Ovary (tissue), 9 donors: ENCODE measurements around the gene ALG5. TPM values are rescaled to one million over a fixed set of nuclear protein-coding genes. Genes with fewer than 3 reads are reported as not detected.

Experiments
- DNase-seq, 5 donors: peaks; one replicate each; pipeline ENCODE4 v3.0.0-alpha.2; 2019 to 2020
- H3K27ac ChIP-seq, 2 donors: fragments of 200-600 bp; one replicate each; pipeline versions ENCODE4 v1.5.1 to v1.8.0; 2019 to 2022
- H3K27me3 ChIP-seq: fragments of 200-600 bp; one replicate; pipeline ENCODE4 v1.8.0; 2022
- H3K36me3 ChIP-seq: fragments of 200-600 bp; sonication (generic); one replicate; pipeline ENCODE4 v1.5.1; 2019
- H3K4me1 ChIP-seq: one replicate; pipeline ENCODE4 v1.8.1; 2013; ENCODE audit warnings: mild to moderate bottlenecking, moderate library complexity; ENCODE audit not compliant: insufficient read depth
- H3K4me3 ChIP-seq: fragments of 200-600 bp; sonication (generic); one replicate; pipeline ENCODE4 v1.5.1; 2017
- H3K9me3 ChIP-seq, 2 donors: fragments of 200-600 bp in 1 of 2; sonication (generic) in 1 of 2; one replicate each; pipeline versions ENCODE4 v1.5.1 to v1.8.1; 2013 to 2019; ENCODE audit warnings: mild to moderate bottlenecking in 1 of 2, moderate library complexity in 1 of 2
- CTCF ChIP-seq, 3 donors: fragments of 450-650 bp in 2 of 3; fragments of 200-600 bp in 1 of 3; IDR thresholded peaks; one replicate each; pipeline versions ENCODE4 v1.5.1 to v1.8.0; 2016 to 2022; ENCODE audit warnings: antibody characterized with exemption in 3 of 3, mild to moderate bottlenecking in 1 of 3
- EP300 ChIP-seq: sonication (generic); formaldehyde crosslinking; IDR thresholded peaks from one replicate; pipeline ENCODE4 v1.6.1; 2017; ENCODE audit warnings: antibody characterized with exemption
- POLR2A ChIP-seq: fragments of 450-650 bp; IDR thresholded peaks from one replicate; pipeline ENCODE4 v1.6.1; 2017; ENCODE audit warnings: antibody characterized with exemption, mild to moderate bottlenecking, moderate library complexity
- WGBS, 3 donors: extraction: QIAGEN DNeasy Blood & Tissue Kit in 1 of 3; methylation state at CpG; one replicate each; pipeline versions ENCODE4 v1.1.5 to v1.1.7; 2013 to 2017; 5-methylcytosine and 5-hydroxymethylcytosine counted together
- intact Hi-C, 4 donors: fragments of 100-400 bp; cut with DNase I; formaldehyde crosslinking; loops; one replicate each; pipeline versions ENCODE4 v1.11.0 to v1.15.1; 2022 to 2023
- polyA plus RNA-seq, 2 donors: library from polyadenylated mRNA; stranded (reverse); fragments of 200-250 nt in 1 of 2; fragments of 350-450 nt in 1 of 2; fragmentation: Illumina TruSeq in 1 of 2; extraction: RNeasy Lipid Tissue Mini Kit (QIAGEN cat#74804) in 1 of 2; gene quantifications; one replicate each; pipeline ENCODE4 v1.2.3, GENCODE V29; 2013 to 2014
- total RNA-seq, 7 donors: library from RNA; depleted of rRNA in 2 of 7; stranded (reverse); fragments of >200 nt in 2 of 7; fragmentation: NEBNext Ultra II Directional in 3 of 7; extraction: Animal tissue kit (Norgen Biotek cat#: 25700) in 3 of 7; gene quantifications; one replicate each; pipeline versions ENCODE4 v1.1.0 to v1.2.4, GENCODE V29; 2016 to 2023
- donor health status: DM: no; HTN: no; CAD: no; lungs with moderate emphysema.
- donor health status: DM: no; HTN: no; CAD: no.
- donor health status: Bipolar disorder and iron deficiency.
- donor health status: DM: yes; HTN: yes; CAD: no.
- donor health status: DM: no; HTN: no; CAD: no.
- donor health status: DM: yes; HTN: yes; CAD: no.

ALG5 gene
- total and polyA plus RNA-seq, 9 donors = 19.8 to 37.7 (median 24.6) TPM

GRCh38 chr13:36975172-36975571, 24.0 kb downstream of the ALG5 start:
- intact Hi-C loops = loop anchor here in 2 of 4 donors (5.0 kb wide), 2 partner anchors 113 to 118 kb away; no protein-coding TSS in a partner anchor
- H3K27me3 ChIP-seq = no peaks in the 10 kb centered on the region
- H3K27ac ChIP-seq = no peak overlapping the region
- no peaks in the 10 kb centered on the region for H3K4me1 ChIP-seq
- WGBS, 3 donors = 88 to 98% (median 93%) methylated on average over 1 of the region's 1 CpG
- no peak overlapping the region for H3K4me3 ChIP-seq
- no peak for DNase-seq
- TF ChIP-seq POLR2A (no peak), EP300 (no peak), CTCF (IDR thresholded peaks at IDR 0.05) (no peak)
- H3K9me3 ChIP-seq = no peaks in the 10 kb centered on the region
- H3K36me3 ChIP-seq = no peaks in the 10 kb centered on the region

- Histone ChIP-seq H3K4me3 (no peak overlapping the region), H3K27ac (no peak overlapping the region), H3K36me3 (no peaks in the 10 kb centered on the region), H3K9me3 (no peaks in the 10 kb centered on the region), H3K27me3 (no peaks in the 10 kb centered on the region), H3K4me1 (no peaks in the 10 kb centered on the region)
- WGBS, 3 donors = 98% methylated on average over 5 of the region's 5 CpGs
- intact Hi-C loops = no loop called here
- no peak for DNase-seq
- no peak for TF ChIP-seq CTCF (IDR thresholded peaks at IDR 0.05)
- TF ChIP-seq POLR2A = no peak
- TF ChIP-seq EP300 = no peak
These were observed 25.4 kb downstream of the ALG5 start for GRCh38 chr13:36973621-36974295.

GRCh38 chr13:36973009-36973408, 26.1 kb downstream of the ALG5 start:
- TF ChIP-seq CTCF (IDR thresholded peaks at IDR 0.05) (no peak), EP300 (no peak), POLR2A (no peak)
- no peak overlapping the region for H3K27ac ChIP-seq
- no peak overlapping the region for H3K4me3 ChIP-seq
- H3K9me3 ChIP-seq = no peaks in the 10 kb centered on the region
- no peaks in the 10 kb centered on the region for H3K36me3 ChIP-seq
- no peak for DNase-seq
- WGBS, 3 donors = 92 to 98% (median 95%) methylated on average over 1 of the region's 1 CpG
- H3K27me3 ChIP-seq = no peaks in the 10 kb centered on the region
- intact Hi-C loops = no loop called here
- H3K4me1 ChIP-seq = no peaks in the 10 kb centered on the region

- no peaks in the 10 kb centered on the region for H3K9me3 ChIP-seq
- no peaks in the 10 kb centered on the region for H3K4me1 ChIP-seq
- no peak overlapping the region for H3K27ac ChIP-seq
- H3K36me3 ChIP-seq = no peaks in the 10 kb centered on the region
- no peak overlapping the region for H3K4me3 ChIP-seq
- no peak for TF ChIP-seq POLR2A
- TF ChIP-seq CTCF (IDR thresholded peaks at IDR 0.05) = no peak
- TF ChIP-seq EP300 = no peak
- intact Hi-C loops = loop anchor here in 1 of 4 donors (5.0 kb wide), 1 partner anchor 1234 kb away; no protein-coding TSS in a partner anchor
- 96 to 98% (median 97%) methylated on average over 4 of the region's 4 CpGs for WGBS, 3 donors
- H3K27me3 ChIP-seq = no peaks in the 10 kb centered on the region
- no peak for DNase-seq
These were observed 32.7 kb downstream of the ALG5 start for GRCh38 chr13:36966404-36966803.
